T-helper 1 cell (primary cell): Measurements from ENCODE around the gene PPP3CB.

Experiments used
- DNase-seq, 5 donors: peaks; one replicate each; pipeline ENCODE4 v3.0.0-alpha.2; 2012 to 2020
- total RNA-seq, 4 donors: gene quantifications; one replicate each; lab custom pipeline; 2026; lab: John Stamatoyannopoulos, UW

Gene PPP3CB
- total RNA-seq = 31.3 to 56.8 (median 35.2) reads per million in 4 donors

DNA sequence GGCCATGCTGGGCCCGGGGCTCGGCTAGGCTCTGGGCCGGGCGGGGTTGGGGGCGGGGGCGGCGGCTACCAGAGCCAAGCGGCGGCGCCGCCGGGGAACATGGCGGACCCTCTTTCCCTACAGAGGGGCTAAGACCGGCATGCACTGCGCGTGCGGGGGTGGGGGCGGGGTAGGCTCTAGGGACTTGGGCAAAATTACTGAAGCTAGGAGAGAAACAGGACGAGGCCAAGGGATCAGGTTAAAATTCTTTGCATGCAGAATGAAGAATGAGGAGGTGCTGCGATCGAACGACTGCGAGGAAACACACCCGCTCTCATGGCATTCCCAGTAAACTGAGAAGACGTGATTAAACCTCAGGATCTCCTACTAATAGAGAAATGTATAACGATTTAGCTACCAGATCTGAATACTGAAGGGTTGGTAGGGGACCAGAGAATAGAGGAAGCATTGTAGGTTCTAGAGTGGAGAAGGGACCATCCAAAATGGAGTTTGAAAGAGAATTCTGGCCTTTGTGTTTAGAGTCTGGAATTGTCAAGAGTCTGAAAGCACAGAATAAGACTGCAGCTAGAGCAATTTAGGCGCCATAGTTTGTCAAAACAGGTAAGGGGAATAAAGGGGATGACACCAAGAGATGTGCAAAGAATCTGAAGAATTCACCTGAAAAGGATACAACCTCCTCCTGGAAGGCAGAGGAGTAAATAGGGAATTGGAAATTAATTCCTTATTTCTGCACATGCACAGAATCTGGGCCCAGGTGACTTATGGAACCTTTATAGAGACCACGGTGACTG is at the start of gene PPP3CB:
Gene PPP3CB, minus strand, starts transcription at position 141 of the 791 bp plus-strand sequence. Its CDS starts 135 bp downstream, at position 6.
- peak; percentile 85 to 97 (median 89) for DNase-seq

DNA sequence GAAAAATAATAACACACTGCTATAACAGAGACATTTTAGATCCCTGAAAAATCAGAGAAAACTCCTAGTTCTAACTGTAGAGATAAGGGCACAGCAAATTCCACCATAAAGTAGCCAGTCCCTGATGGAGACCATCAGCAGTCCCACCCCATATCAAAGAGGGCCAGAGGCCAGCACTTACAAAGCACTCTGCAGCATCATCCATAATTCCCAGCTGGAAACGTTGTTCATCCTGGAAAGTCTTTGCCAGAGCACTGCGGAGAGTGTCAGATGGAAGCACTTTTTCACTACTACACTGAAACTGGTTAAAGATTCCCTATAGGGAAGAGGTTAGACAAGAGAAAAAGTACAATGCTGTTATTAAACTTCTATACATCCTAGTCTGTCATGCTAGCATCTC is 49.5 kb upstream of the PPP3CB start:
- DNase-seq = no peak

DNA sequence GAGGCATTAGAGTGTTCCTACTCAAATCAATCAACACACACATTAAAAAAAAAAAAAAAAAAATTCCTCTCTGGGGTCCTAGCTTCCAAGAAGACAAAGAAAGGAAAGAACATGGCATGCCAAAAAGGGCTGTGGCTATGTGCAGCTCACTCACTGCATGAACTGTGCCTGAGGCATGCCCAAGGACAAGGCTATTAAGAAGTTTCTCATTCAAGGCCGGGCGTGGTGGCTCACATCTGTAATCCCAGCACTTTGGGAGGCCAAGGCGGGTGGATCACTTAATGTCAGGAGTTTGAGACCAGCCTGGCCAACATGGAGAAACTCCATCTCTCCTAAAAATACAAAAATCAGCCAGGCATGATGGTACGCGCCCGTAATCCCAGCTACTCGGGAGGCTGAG is 41.9 kb upstream of the PPP3CB start:
- DNase-seq = no peak

DNA sequence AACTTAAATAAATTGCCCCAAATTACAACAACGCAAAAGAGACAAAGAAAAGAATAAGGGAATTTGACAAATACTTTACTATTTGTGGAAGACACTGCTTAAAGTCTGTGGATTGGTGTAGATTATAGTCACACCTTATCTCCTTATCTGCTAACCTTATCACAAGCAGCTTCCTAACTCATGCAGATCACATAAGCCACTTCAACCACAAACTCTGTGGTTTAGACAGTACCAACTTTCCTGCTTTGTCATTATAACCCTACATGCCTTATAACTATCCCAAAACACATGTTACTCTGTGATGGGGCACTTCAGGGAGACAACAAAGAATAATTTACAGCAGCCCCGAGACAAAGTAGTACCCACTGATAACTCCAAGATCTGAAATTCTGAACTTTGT is 41.5 kb upstream of the PPP3CB start:
- DNase-seq = peak in 1 of 5 donors; percentile 6

DNA sequence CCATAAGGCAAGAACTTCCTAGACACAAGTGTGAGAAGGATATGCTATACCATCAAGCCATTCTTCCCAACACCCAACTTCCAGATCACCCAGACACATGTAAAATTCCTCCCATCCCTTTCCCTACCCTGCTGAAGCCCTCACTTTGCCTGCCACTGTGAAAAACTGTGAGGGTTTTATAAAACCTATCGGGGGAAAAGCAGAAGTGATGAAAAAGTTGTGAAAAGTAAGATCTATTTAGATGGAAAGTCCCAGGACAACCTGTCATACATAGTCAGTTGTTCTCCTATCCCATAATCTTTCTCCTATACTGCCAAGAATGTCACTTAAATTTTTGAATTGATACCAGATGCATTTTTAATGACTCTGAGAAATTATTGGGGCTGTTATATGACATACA is 39.0 kb upstream of the PPP3CB start:
- no peak for DNase-seq

DNA sequence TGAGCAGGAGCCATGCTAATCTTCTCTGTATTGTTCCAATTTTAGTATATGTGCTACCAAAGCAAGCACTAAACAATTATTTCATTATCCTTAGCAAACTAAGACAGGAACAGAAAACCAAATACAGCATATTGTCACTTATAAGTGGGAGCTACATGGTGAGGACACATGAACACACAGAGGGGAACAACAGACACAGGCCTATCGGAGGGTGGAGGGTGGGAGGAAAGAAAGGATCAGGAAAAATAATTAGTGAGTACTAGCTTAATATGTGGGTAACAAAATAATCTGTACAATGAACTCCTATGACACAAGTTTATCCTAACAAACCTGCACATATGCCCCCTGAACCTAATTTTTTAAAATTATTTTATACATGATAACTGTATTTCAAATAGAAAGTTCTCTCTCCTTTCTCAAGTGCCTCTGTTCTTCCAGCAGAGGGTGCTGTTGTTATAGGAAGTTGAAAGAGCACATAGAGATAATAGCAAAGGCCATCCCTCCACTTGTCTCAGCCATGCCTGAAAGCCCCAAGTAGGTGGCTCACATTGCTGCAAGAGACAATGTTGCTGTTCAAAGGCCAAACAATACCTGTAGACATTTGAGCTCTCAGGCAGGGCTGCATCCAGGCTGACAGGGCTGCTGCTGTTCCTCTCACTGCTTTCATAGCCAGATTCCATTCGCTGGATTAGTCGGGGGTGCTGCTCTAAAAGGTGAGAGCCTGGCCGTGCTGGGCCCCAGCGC is 33.4 kb upstream of the PPP3CB start:
- peak in 4 of 5 donors; percentile 18 to 74 (median 38) for DNase-seq

DNA sequence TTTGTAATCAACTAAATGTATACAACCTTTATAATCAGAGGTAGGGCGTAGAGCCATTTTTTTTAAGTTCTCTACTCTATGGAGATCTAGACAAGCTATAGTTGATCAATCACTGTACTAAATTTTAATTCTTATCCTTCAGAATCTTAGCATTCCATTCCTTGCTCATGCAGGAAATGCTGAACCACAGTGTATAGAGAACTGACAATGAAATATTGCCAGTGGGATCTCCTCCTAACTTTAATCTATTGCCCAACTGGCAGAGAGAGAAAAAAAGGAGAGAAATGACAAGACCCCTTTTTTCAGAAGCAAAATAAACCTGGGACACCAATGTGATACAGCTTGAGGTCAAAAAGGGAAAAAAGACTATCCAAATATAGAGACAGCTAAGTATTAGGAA is 26.4 kb upstream of the PPP3CB start:
- no peak for DNase-seq

DNA sequence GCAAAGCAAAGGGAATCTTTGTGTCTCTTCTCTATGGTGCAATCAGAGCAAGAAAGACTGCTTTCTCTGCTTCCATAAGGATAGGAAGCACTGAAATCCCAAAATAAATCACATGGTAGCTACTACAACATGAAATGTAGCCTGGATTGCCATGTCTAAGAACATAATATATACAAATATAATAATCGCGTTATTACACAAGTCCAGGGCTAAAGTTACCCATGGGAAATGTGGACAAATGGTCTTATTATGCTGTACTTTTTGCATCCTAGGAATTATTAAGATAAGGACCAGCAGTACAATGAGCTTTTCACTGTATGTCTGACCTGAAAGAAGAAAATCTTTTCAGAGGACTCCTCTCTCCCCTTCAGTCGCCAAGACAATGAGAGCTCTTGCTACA is 23.5 kb upstream of the PPP3CB start:
- no peak for DNase-seq

DNA sequence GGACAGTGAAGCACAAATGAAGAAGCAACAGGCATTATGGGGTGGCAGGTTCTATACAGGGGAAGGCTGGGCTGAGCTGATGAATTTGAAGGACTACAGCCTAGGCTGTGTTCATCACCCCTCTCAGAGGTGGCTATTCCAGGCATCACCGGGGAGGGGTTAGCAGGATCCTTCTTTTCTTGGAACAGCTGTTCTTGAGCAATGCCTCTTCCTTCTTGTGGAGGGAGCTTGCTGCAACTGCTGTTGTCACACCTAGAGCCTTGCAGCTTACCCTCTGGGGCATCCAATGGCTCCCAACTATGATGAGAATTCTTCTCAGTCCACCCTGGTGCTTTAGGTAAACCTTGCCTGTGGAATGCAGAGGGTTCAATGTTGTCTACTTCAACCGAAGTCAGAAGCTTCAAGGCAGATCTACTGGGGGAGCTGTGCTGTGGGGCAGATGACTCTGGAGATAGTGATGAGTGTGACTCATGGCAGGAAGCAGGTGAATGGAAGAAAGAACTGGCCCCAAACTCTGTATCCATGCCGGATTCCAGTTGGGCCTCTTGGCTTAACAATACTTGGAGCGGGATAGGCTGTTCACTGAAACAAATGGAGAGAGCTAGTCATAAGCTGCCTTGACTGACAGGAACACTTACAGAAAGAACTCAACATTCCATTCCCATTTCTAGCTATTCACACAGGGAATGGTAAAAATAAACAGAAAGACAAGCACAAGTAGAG is 21.5 kb upstream of the PPP3CB start:
- no peak for DNase-seq

DNA sequence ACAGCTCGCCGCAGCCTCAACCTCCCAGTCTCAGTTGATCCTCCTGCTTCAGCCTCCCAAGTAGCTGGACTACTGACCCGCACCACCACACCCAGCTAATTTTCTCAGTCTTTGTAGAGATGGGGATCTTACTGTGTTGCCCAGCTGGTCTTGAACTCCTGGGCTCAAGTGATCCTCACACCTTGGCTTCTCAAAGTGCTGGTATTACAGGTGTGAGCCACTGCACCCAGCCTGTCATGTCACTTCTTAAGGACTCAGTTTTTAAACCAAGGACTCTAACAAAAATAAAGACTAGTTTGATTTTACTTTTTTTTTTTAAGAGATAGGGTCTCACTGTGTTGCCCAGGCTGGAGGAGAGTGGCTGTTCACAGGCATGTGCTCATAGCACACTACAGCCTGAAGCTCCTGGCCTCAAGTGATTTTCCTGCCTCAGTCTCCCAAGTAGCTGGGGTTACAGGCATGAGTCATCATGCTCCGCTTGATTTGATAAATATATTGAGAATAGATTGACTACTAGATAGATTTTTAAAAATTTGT is 16.5 kb upstream of the PPP3CB start:
- DNase-seq = no peak

DNA sequence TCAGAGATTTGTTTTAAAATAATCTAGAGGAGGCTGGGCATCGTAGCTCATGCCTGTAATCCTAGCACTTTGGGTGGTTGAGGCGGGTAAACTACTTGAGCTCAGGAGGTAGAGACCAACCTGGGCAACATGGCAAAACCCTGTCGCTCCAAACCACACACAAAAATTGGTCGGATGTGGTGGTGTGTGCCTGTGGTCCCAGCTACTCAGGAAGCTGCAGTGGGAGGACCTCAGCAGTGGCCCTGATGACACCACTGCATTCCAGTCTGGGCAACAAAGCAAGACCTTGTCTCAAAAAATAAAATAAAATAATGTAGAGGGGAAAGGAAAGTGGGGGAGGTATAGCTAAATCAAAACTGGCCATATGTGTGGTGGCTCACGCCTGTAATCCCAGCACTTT is 13.9 kb upstream of the PPP3CB start:
- DNase-seq = no peak

DNA sequence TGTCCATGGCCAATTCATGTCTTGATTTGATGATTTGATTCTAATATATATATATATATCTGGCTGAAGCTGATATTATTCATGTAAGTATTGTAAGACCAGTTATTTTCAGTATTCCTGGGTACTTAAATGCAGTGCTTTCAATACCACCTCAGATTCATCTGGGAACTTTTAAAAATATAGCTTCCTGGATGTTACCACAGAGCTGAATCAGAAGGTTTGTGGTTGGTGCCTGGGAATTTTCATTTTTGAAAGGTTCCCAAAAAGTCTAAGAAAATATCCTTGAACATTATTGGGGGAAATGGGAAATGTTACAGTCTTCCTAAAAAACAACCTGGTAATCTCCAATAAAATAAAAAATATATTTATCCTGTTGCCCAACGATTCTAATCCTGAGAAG is 10.7 kb upstream of the PPP3CB start:
- DNase-seq = no peak

DNA sequence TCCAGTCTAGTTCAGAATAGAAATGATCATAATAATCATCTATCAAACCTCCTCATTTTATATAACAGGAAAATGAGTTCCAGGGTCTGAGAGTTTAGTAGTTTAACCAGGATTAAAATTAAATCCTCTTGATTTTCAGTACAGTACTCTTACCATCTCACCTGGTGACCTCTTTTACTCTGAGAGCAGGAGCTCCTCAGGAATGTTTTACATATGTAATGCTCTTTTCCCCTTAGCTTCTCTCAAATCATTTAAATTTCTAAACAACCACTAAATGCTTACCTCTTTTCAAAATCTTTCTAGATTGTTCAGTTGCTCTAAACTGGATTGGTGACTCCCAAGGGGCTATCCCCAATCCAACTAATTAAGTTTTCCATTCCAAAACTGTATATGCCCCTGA is 10.2 kb upstream of the PPP3CB start:
- DNase-seq = no peak

DNA sequence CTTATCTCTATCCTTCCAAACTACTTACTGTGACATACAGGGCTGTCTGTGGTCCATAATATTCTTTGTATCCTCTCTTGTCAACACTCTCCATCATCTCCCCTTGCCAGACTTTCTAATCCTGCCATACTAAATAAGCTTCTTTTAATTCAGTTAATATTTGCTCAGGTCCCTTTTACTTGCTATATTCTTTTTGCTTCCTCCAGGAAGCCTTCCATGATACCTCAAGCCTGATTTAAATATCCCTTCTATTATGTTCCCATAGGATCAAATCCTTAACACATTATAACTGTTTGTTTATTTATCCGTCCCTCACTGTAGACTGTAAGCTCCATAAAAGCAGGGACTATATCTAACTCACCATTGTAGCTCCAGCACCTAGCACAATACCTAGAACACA is 7.2 kb upstream of the PPP3CB start:
- DNase-seq = no peak

DNA sequence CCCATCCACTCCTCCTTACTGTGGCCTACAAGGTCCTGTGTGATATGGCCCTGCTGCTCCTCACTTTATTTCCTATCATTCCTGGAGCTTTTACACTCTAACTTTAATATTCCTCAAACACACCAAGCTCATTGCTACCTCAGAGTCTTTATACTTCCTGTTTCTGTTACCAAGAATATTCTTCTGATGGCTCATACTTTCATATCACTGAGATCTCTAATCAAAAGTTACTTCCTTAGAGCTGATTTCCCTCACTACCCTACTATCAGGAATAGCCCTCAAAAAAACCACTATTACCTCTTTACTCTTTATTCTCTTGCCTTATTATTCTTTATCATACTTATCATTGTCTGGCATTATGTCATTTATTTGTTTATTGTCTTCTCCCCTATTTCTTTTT is 5.8 kb upstream of the PPP3CB start:
- no peak for DNase-seq

DNA sequence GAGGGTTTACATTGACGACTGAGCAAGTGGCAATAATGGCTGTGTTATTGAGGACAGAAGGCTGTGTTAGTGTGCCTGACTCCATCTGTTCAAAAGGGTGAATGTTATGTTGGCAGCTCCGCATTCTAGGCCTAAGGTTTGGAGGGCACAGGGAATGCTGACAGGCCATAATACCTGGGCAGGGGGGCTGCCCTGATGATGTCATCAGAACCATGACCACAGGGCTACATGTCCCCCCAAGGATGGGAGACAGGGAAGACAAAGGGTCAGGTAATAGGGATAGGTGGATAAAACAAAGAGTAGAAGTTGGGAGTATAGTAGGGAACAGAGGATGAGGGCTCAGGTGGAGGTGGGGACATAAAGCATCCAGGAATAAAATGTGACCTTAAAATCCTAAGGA is 1.8 kb upstream of the PPP3CB start:
- DNase-seq = no peak

DNA sequence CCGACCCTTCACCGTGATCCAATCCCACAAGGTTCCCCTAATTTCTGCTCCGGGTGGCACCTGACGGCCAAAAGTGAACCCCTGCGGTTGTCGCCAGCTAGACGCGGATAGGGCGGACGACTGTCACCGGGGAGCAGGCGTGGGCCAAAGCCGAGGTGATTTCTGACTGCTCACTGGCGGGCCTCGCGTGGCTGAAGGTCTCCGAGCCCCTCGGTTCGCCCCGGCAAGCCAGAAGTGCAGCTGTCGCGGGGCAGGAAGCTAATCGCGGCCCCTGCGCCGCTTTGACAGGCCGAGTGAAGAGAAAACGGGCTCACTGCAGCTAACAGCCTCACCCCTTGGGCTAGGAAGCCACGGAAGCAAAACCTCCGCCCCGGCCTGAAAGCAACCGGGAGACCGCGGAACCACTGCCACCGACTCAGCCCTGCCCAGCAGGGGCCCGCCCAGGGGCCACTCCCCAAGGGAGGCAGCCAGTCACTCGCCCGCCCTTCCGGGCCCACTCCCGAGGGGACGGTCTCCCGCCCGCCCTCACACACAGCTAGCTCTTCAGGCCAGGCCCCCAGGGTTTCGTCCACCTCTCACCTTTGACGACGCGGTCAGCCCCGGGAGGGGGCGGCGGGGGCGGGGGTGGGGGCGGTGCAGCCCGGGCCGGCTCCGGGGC is 469 bp downstream of the PPP3CB start:
- peak; percentile 80 to 95 (median 85) for DNase-seq

DNA sequence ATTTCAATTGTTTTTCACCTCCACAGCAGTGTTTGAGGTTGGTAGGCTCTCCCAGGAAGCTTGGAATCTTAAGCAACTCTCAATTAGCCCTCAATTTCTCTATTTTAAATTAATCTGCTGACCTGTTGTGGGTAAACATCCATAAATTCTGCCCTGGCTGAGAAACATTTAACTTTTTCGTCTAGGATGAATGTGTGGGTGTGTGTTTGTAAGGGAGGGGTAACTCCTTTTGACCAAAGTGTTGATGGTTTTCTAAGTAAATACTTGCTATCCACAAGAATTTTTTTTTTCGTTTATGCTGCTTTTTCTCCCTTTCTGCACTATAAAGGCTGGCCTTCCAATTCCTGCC is 973 bp downstream of the PPP3CB start:
- no peak for DNase-seq

DNA sequence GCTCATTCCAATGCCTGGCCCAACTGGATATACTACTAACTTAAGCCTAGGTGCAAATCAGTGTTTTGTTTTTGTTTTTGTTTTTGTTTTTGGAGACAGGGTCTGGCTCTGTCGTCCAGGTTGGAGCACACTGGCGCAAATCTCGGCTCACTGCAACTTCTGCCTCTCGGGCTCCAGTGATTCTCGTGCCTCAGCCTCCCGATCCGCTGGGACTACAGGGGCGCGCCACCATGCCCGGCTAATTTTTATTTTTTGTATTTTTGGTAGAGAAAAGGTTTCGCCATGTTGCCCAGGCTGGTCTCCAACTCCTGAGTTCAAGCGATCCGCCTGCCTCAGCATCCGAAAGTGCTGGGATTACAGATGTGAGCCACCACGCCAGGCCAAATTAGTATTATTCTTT is 1.6 kb downstream of the PPP3CB start:
- no peak for DNase-seq

DNA sequence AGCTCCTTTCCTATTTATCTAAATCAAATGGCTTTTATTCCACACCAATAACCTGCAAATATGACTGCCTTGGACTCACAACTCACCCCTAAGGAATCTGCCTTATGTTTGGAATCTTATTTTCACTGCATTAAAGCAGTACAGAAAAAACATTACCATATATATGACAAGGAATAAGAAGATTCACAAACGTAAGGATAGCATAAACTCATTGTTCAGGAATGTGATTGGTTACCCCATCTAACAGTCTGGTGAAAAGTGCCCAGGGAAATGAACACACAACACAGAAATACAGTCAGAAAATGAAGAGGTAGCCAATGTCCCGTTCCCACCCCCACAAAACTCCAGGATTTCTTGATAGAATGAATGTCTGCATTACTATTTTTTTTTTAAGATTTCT is 2.0 kb downstream of the PPP3CB start:
- DNase-seq = no peak

DNA sequence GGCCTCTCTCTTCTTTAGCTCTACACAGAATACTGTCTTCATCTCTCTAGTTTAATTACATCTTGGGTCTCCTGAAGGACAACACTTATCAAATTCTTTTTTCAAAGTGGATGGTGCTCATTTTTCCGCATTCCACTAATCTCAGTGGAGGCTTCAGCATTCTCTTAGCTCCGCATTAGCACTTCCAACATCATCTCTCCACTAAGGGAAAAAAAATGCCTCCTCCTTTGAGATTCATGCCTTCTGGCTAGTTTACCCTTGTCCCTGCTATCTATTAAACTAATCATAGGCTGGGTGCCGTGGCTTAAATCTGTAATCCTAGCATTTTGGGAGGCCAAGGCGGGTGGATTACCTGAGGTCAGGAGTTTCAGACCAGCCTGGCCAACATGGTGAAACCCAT is 9.2 kb downstream of the PPP3CB start:
- DNase-seq = no peak

DNA sequence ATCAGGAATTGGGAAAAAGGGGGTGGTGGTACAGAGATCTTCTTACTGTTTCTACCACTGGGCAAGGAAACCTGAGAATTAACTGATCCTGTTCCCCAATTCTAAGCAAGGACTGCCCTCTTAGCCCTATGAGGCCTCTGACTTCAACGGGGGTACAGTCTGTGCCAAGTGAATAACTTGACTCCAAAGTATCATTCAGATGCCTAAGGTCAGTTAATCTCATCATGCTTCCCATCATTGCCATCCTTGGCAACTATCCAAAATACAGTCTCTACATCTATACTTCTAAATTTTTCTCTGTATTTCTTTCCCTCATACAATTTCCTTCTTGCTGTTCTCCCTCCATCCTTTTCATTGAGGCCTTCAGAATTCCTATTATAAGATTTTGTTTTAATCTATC is 10.5 kb downstream of the PPP3CB start:
- DNase-seq = no peak

DNA sequence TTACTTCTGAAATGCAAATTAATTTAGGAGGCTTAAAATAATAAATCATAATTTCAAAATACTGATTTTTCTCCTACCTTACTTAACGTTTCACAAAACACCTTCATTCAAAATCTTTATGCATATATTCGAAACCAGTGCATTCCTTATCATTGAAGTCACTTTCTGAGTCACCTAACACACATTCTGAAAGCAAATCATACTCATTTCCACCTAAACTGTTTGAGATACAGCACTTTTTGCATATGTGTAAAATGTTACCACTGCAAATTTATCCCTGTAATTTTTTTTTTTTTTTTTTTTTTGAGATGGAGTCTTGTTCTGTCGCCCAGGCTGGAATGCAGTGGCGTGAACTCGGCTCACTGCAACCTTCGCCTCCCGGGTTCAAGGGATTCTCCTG is 15.7 kb downstream of the PPP3CB start:
- peak in 1 of 5 donors; percentile 81 for DNase-seq
